Keratinocyte (primary cell): ENCODE results near the gene LIX1.
"Not testable (repeated sequence)": the region's sequence is repeated elsewhere in the genome, so short reads cannot be mapped to it uniquely, and the experiment has no call there.

ENCODE experiments used
- CTCF ChIP-seq, 3 experiments: IDR thresholded peaks in 1 of 3; conservative IDR thresholded peaks in 1 of 3; optimal IDR thresholded peaks in 1 of 3; 2 replicates in 2 of 3; 3 replicates in 1 of 3; pipeline versions ENCODE3 to v1.5.1; 2011; ENCODE audit warnings: low read length in 3 of 3, mild to moderate bottlenecking in 3 of 3, moderate library complexity in 2 of 3, control low read depth in 1 of 3, inconsistent platforms in 1 of 3; ENCODE audit not compliant: insufficient read depth in 2 of 3; ENCODE audit errors: extremely low read depth in 1 of 3
- EZH2 ChIP-seq: IDR thresholded peaks from one replicate; pipeline ENCODE4 v1.6.1; 2012; ENCODE audit warnings: inconsistent platforms, mild to moderate bottlenecking, low read length, moderate library complexity

DNA sequence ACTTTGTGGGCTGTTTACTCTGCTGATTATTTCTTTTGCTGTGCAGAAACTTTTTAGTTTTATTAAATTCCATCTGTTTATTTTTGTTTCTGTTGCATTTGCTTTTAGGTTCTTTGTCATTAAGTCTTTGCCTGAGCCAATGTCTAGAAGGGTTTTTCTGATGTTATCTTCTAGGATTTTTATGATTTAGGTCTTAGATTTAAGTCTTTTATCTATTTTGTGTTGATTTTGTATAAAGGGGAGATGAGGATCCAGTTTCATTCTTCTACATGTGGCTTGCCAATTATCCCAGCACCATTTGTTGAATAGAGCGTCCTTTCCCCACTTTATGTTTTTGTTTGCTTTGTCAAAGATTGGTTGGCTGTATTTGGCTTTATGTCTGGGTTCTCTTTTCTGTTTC is 47.1 kb upstream of the LIX1 start:
- not testable (repeated sequence) for TF ChIP-seq CTCF (optimal IDR thresholded peaks at IDR 0.05 in 1 of 3, IDR thresholded peaks at IDR 0.05 in 1 of 3, conservative IDR thresholded peaks at IDR 0.05 in 1 of 3; ENCODE audit: extremely low read depth in 1 of 3, insufficient read depth in 2 of 3, low read length in 3 of 3); EZH2
